Pancreas (tissue), 10 donors: Measurements from ENCODE around the gene TFAP2A. TPM values are rescaled to one million over a fixed set of nuclear protein-coding genes. Genes with fewer than 3 reads are reported as not detected.

Source experiments
- ATAC-seq, 4 donors: fragments of 200-7000 bp; cut with Tn5 transposase; one replicate each; pipeline versions ENCODE4 v1.8.0 to v1.9.1; 2020; ENCODE audit warnings: mild to moderate bottlenecking in 4 of 4, moderate library complexity in 4 of 4
- DNase-seq, 6 donors: peaks; one replicate each; pipeline ENCODE4 v3.0.0-alpha.2; 2020
- FAIRE-seq: peaks from 2 replicates; lab custom pipeline; 2012; peaks lifted over from hg19 to GRCh38; lab: Jason Lieb, UNC
- H3K27ac ChIP-seq, 4 donors: fragments of 200-600 bp; sonication (generic); 1 replicate in 3 of 4; 2 replicates in 1 of 4; pipeline versions ENCODE4 v1.5.0 to v1.8.0; 2020
- H3K27me3 ChIP-seq, 4 donors: fragments of 200-600 bp; one replicate each; pipeline ENCODE4 v1.8.0; 2021
- H3K36me3 ChIP-seq, 3 donors: fragments of 200-600 bp; sonication (generic) in 1 of 3; one replicate each; pipeline versions ENCODE4 v1.5.0 to v1.8.0; 2020 to 2021
- H3K4me1 ChIP-seq, 3 donors: fragments of 200-600 bp; one replicate each; pipeline ENCODE4 v1.8.0; 2021
- H3K4me3 ChIP-seq, 4 donors: fragments of 200-600 bp; sonication (generic) in 2 of 4; one replicate each; pipeline versions ENCODE4 v1.5.0 to v1.8.0; 2020 to 2021
- H3K9me3 ChIP-seq, 4 donors: fragments of 200-600 bp; one replicate each; pipeline ENCODE4 v1.8.0; 2021
- WGBS, 2 donors: extraction: QIAGEN DNeasy Blood & Tissue Kit; methylation state at CpG; one replicate each; pipeline ENCODE4 v1.1.7; 2013; 5-methylcytosine and 5-hydroxymethylcytosine counted together
- intact Hi-C, 3 donors: fragments of 100-400 bp; cut with DNase I; formaldehyde crosslinking; loops; one replicate each; pipeline versions ENCODE4 v1.11.1 to v1.14.2; 2022
- polyA plus RNA-seq, 2 donors: library from polyadenylated mRNA; stranded (reverse); fragments of 200-250 nt; gene quantifications; one replicate each; pipeline ENCODE4 v1.2.3, GENCODE V29; 2013
- total RNA-seq, 6 donors: library from RNA; stranded (reverse); fragmentation: NEBNext Ultra II Directional in 4 of 6; extraction: Animal tissue kit (Norgen Biotek cat#: 25700) in 4 of 6; gene quantifications; one replicate each; pipeline versions ENCODE4 v1.2.1 to v1.2.4, GENCODE V29; 2021 to 2023
- TF ChIP-seq, protein P1 (sequence below), 4 donors: fragments of 200-600 bp; sonication (generic) in 3 of 4; IDR thresholded peaks; one replicate each; pipeline versions ENCODE4 v1.5.0 to v1.8.0; 2021; ENCODE audit warnings: antibody characterized with exemption in 4 of 4
- donor health status: healthy with polysubstance abuse.
- donor health status: DM: no; HTN: no; CAD: no; lungs with moderate emphysema.
- donor health status: DM: no; HTN: no; CAD: no.
- donor health status: control.
- donor health status: control.
- donor health status: Bipolar disorder and iron deficiency.
- donor health status: DM: yes; HTN: yes; CAD: no.
- donor health status: DM: no; HTN: no; CAD: no.
- donor health status: DM: no; HTN: no; CAD: no.
- donor health status: DM: yes; HTN: yes; CAD: no.

TFAP2A gene
- total and polyA plus RNA-seq, 8 donors, result 0.12 to 1.3 (median 0.23) TPM

- Histone ChIP-seq H3K9me3 (no peaks in the 10 kb centered on the region), H3K4me1 (no peaks in the 10 kb centered on the region), H3K4me3 (no peak overlapping the region), H3K27me3 (peaks cover 5 to 90% (median 25%) of the 10 kb centered on the region in 4 donors), H3K36me3 (no peaks in the 10 kb centered on the region), H3K27ac (no peak overlapping the region)
- DNase-seq (no peak), ATAC-seq (no peak), FAIRE-seq (no peak)
- 5 to 6% methylated on average over 41 of the region's 41 CpGs for WGBS, 2 donors
- intact Hi-C loops, result no loop called here
- TF ChIP-seq, protein P1, sequence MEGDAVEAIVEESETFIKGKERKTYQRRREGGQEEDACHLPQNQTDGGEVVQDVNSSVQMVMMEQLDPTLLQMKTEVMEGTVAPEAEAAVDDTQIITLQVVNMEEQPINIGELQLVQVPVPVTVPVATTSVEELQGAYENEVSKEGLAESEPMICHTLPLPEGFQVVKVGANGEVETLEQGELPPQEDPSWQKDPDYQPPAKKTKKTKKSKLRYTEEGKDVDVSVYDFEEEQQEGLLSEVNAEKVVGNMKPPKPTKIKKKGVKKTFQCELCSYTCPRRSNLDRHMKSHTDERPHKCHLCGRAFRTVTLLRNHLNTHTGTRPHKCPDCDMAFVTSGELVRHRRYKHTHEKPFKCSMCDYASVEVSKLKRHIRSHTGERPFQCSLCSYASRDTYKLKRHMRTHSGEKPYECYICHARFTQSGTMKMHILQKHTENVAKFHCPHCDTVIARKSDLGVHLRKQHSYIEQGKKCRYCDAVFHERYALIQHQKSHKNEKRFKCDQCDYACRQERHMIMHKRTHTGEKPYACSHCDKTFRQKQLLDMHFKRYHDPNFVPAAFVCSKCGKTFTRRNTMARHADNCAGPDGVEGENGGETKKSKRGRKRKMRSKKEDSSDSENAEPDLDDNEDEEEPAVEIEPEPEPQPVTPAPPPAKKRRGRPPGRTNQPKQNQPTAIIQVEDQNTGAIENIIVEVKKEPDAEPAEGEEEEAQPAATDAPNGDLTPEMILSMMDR (IDR thresholded peaks at IDR 0.05), result no peak
These were observed 24.2 kb downstream of the TFAP2A start for GRCh38 chr6:10390495-10391298.

DNA sequence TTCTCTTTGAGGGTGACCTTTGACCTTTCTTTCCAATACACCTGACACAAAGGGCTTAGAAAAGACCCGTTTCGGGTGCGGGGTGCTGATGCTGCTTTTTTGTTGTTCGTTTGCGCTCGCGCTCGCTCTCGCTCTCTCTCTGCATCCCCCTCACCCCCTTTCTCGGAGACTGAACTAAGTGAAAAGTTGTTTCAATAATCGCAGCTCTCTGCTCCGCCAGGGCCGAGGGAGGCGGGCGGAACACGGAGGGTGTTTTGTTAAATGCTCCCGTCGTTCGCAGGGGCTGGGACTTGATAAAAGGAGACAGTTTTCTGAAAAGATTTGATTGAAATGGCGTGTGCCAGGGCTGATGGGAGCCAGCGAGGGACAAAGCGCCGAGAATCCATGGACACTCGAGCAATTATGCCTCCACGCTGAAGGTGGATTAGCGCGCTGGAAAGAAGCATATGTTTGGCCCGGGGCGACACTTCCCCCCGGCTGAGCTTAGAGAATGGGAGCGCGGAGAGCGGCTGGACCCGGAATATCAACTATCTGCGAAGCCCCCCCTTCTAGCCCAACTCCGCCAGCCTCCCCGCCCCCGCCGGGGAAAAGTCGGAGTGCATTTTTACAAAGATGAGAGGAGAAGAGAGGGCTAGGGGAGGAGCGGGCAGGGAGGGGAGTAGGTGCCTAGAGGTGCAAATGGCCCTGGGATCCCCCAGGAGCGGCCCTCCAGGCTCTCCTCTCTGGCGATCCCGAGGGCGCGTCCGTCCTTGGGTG lies 25.0 kb downstream of the TFAP2A start:
- DNase-seq (no peak), FAIRE-seq (no peak), ATAC-seq (no peak)
- 6 to 8% methylated on average over 47 of the region's 47 CpGs for WGBS, 2 donors
- H3K4me1 ChIP-seq, result no peaks in the 10 kb centered on the region
- H3K9me3 ChIP-seq, result no peaks in the 10 kb centered on the region
- TF ChIP-seq, protein P1 (IDR thresholded peaks at IDR 0.05), result no peak
- H3K36me3 ChIP-seq, result no peaks in the 10 kb centered on the region
- H3K27ac ChIP-seq, result no peak overlapping the region
- no peak overlapping the region for H3K4me3 ChIP-seq
- peaks cover 9 to 89% (median 26%) of the 10 kb centered on the region in 4 donors for H3K27me3 ChIP-seq
- intact Hi-C loops, result no loop called here

DNA sequence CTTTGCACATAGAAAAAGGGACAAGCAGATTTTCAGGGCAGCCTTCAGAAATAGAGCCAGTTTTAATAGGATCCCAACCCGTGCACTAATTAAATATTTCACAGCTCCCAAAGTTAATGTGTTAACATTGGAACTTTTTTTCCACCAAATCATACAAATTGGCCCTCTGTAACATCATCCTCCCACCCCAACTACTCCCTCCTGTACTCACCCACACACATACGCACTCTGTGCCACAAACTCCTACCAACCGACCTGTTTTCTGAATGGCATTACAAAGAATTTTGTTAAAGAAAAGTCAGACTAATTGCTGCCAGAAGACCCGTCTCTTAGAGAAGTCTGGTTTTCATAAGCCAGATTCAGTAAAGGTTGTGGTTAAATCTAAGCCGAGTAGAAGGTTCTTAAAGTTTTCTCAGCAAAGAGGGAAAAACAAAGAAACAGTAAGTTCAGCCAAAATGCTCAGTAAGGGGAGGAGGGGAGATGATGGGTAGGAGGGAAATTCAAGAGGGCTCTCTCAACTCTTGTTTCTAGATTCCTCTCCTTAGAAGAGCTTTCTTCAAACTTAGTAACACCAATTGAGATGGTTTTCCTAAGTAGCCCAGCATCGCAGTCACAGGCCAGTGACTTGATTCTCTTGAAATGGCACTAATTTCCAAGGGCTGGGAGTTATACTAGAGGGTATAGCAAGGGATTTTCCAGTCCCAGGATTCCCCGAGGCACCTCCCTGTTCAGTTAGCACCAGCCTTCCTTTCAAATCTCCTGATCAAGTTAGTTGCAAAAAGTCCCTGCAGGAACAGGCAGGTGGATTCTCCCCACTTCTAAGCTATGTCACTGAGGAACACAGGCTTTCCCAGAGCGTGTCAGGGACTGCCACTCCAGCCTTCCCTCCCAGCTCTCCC lies 27.9 kb downstream of the TFAP2A start:
- H3K4me3 ChIP-seq, result no peak overlapping the region
- TF ChIP-seq, protein P1 (IDR thresholded peaks at IDR 0.05), result no peak
- intact Hi-C loops, result no loop called here
- ATAC-seq (no peak), DNase-seq (no peak), FAIRE-seq (no peak)
- WGBS, 2 donors, result 6 to 7% methylated on average over 8 of the region's 8 CpGs
- no peak overlapping the region for H3K27ac ChIP-seq
- H3K9me3 ChIP-seq, result no peaks in the 10 kb centered on the region
- H3K36me3 ChIP-seq, result no peaks in the 10 kb centered on the region
- H3K27me3 ChIP-seq, result peaks cover 4 to 89% (median 37%) of the 10 kb centered on the region in 4 donors
- peaks cover 0 to 9% (median 8%) of the 10 kb centered on the region in 3 donors for H3K4me1 ChIP-seq

DNA sequence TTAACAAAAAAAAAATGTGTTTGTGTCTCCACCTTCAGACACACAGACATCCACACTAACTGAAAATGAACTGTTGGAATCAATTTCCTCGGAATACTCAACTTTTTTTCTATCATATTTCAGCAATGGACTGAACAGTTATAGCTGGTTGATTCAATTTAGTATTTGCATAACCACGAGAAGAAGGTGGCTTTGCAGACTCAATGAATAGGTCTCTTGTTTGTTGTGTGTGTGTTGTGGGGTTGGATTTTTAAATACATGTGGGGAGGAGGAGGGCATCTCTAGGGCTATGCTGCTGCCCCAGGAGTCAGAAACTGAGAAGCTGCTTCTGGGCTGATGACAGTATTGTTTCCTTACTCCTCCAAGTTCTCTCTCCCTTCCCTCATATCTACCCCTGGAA lies 28.7 kb downstream of the TFAP2A start:
- no peak for ATAC-seq
- peaks cover 4 to 89% (median 38%) of the 10 kb centered on the region in 4 donors for H3K27me3 ChIP-seq
- WGBS, 2 donors, result 2 to 3% methylated on average over 2 of the region's 2 CpGs
- H3K4me1 ChIP-seq, result peaks cover 0 to 9% (median 8%) of the 10 kb centered on the region in 3 donors
- no peaks in the 10 kb centered on the region for H3K36me3 ChIP-seq
- intact Hi-C loops, result no loop called here
- TF ChIP-seq, protein P1 (IDR thresholded peaks at IDR 0.05), result no peak
- H3K27ac ChIP-seq, result no peak overlapping the region
- FAIRE-seq, result no peak
- H3K4me3 ChIP-seq, result no peak overlapping the region
- H3K9me3 ChIP-seq, result no peaks in the 10 kb centered on the region
- no peak for DNase-seq
